ENCODE measurements around the gene CNPY3.

GRCh38 chr6:42911171-42912021, 17.9 kb upstream of the CNPY3 start:
- TF ChIP-seq CTCF (IDR thresholded peaks at IDR 0.05; ENCODE audit: poor library complexity) (peak; percentile 32), EZH2 (IDR thresholded peaks at IDR 0.05; ENCODE audit: borderline replicate concordance) (no peak)

All from hepatocyte (in vitro differentiated cells).